GM23338 (cell line): Measurements from ENCODE around the gene ITGB5. TPM values are rescaled to one million over a fixed set of nuclear protein-coding genes. Genes with fewer than 3 reads are reported as not detected.

ENCODE experiments used
- ATAC-seq: fragments of 200-7000 bp; cut with Tn5 transposase; 3 replicates; pipeline ENCODE4 v1.9.1; 2020
- DNase-seq: peaks from one replicate; pipeline ENCODE4 v3.0.0-alpha.2; 2015; ENCODE audit warnings: low spot score
- H2AFZ ChIP-seq: fragments of 200-600 bp; sonication (generic); 2 replicates; pipeline ENCODE4 v1.8.0; 2016; ENCODE audit warnings: antibody characterized with exemption, mild to moderate bottlenecking, moderate library complexity
- H3F3A ChIP-seq: fragments of 200-600 bp; sonication (generic); replicated peaks from 2 replicates; pipeline ENCODE4 v1.8.0; 2017; ENCODE audit warnings: antibody characterized with exemption, mixed run types, low read depth
- H3K27ac ChIP-seq: fragments of 200-600 bp; sonication (generic); 2 replicates; pipeline ENCODE4 v1.6.1; 2016; ENCODE audit warnings: low read depth
- H3K27me3 ChIP-seq: fragments of 200-600 bp; sonication (generic); 2 replicates; pipeline ENCODE4 v1.8.0; 2016; ENCODE audit warnings: mild to moderate bottlenecking, mixed run types, moderate library complexity; ENCODE audit not compliant: insufficient read depth
- H3K36me3 ChIP-seq: fragments of 200-600 bp; sonication (generic); 2 replicates; pipeline ENCODE4 v1.8.0; 2016; ENCODE audit warnings: mild to moderate bottlenecking; ENCODE audit not compliant: insufficient read depth
- H3K4me1 ChIP-seq: fragments of 200-600 bp; sonication (generic); 2 replicates; pipeline ENCODE4 v1.8.0; 2016; ENCODE audit warnings: mild to moderate bottlenecking, moderate library complexity; ENCODE audit not compliant: insufficient read depth
- H3K4me2 ChIP-seq: fragments of 200-600 bp; sonication (generic); 2 replicates; pipeline ENCODE4 v1.7.1; 2017; ENCODE audit warnings: mixed run types
- H3K4me3 ChIP-seq: fragments of 200-600 bp; sonication (generic); 2 replicates; pipeline ENCODE4 v1.6.1; 2016; ENCODE audit warnings: mixed run types
- H3K79me2 ChIP-seq: fragments of 200-600 bp; sonication (generic); replicated peaks from 2 replicates; pipeline ENCODE4 v1.8.0; 2017; ENCODE audit warnings: mild to moderate bottlenecking; ENCODE audit not compliant: insufficient read depth
- H3K9me2 ChIP-seq: fragments of 200-600 bp; sonication (generic); 2 replicates; pipeline ENCODE4 v1.8.0; 2017; ENCODE audit not compliant: insufficient read depth
- H4K20me1 ChIP-seq: fragments of 200-600 bp; sonication (generic); replicated peaks from 2 replicates; pipeline ENCODE4 v1.8.0; 2017; ENCODE audit warnings: mild to moderate bottlenecking; ENCODE audit not compliant: insufficient read depth
- H3K27ac Mint-ChIP-seq: 2 replicates; pipeline ENCODE4 v1.8.0; 2020; ENCODE audit warnings: inconsistent platforms, mild to moderate bottlenecking, moderate library complexity, mixed read lengths
- H3K27me3 Mint-ChIP-seq: 3 replicates; pipeline ENCODE4 v1.8.0; 2022; ENCODE audit warnings: low read depth, mild to moderate bottlenecking, moderate library complexity, mixed read lengths, inconsistent platforms; ENCODE audit not compliant: insufficient read depth, poor library complexity
- H3K36me3 Mint-ChIP-seq: 3 replicates; pipeline ENCODE4 v1.8.0; 2021; ENCODE audit warnings: low read depth, mild to moderate bottlenecking, inconsistent platforms, moderate library complexity, mixed read lengths
- H3K4me1 Mint-ChIP-seq: 3 replicates; pipeline ENCODE4 v1.8.0; 2020; ENCODE audit warnings: mild to moderate bottlenecking, inconsistent platforms, mixed read lengths
- H3K4me3 Mint-ChIP-seq: 3 replicates; pipeline ENCODE4 v1.8.0; 2021; ENCODE audit warnings: moderate library complexity, mild to moderate bottlenecking, inconsistent platforms, mixed read lengths
- H3K9me3 Mint-ChIP-seq: 3 replicates; pipeline ENCODE4 v1.8.0; 2020; ENCODE audit warnings: moderate library complexity, mild to moderate bottlenecking, inconsistent platforms, mixed read lengths
- CREB1 ChIP-seq: fragments of 250-450 bp; sonication (Bioruptor Pico); IDR thresholded peaks from 2 replicates; pipeline ENCODE4 v1.5.0; 2020; ENCODE audit warnings: low read depth, mild to moderate bottlenecking, moderate library complexity
- EZH2 ChIP-seq: fragments of 200-600 bp; sonication (generic); IDR thresholded peaks from one replicate; pipeline ENCODE4 v1.8.0; 2017; ENCODE audit warnings: antibody characterized with exemption, mild to moderate bottlenecking, low read depth; ENCODE audit not compliant: unreplicated experiment
- EZH2phosphoT487 ChIP-seq: fragments of 200-600 bp; sonication (generic); IDR thresholded peaks from one replicate; pipeline ENCODE4 v1.8.1; 2018; ENCODE audit warnings: antibody characterized with exemption; ENCODE audit not compliant: unreplicated experiment
- JUNB ChIP-seq: IDR thresholded peaks from one replicate; pipeline ENCODE4 v1.6.1; 2016; ENCODE audit warnings: antibody characterized with exemption; ENCODE audit not compliant: unreplicated experiment
- NANOG ChIP-seq: IDR thresholded peaks from 2 replicates; pipeline ENCODE4 v1.6.1; 2016; ENCODE audit warnings: antibody characterized with exemption, borderline replicate concordance
- STAT1 ChIP-seq: IDR thresholded peaks from one replicate; pipeline ENCODE4 v1.6.1; 2016; ENCODE audit warnings: antibody characterized with exemption; ENCODE audit not compliant: unreplicated experiment
- ZNF114 ChIP-seq: fragments of 250-450 bp; sonication (Bioruptor Pico); IDR thresholded peaks from 2 replicates; pipeline ENCODE4 v1.5.0; 2020; ENCODE audit warnings: mild to moderate bottlenecking, moderate library complexity
- ZNF331 ChIP-seq: fragments of 250-450 bp; sonication (Bioruptor Pico); IDR thresholded peaks from 2 replicates; pipeline ENCODE4 v1.5.0; 2020; ENCODE audit warnings: low read depth, mild to moderate bottlenecking, moderate library complexity
- polyA plus RNA-seq: library from polyadenylated mRNA; unstranded; fragments of >200 nt; fragmentation: Nextera tagmentation; extraction: Ambion mirVana; gene quantifications from 2 replicates; pipeline ENCODE4 v1.2.1, GENCODE V29; 2016
- total RNA-seq: library from RNA; depleted of rRNA; stranded (reverse); fragments of >200 nt; shearing (Covaris generic); gene quantifications from 2 replicates; pipeline ENCODE4 v1.2.3, GENCODE V29; 2014
- TF ChIP-seq, protein P1 (sequence below), 2 experiments: fragments of 200-600 bp in 1 of 2; sonication (generic) in 1 of 2; conservative IDR thresholded peaks; 2 replicates each; pipeline versions ENCODE4 v1.5.1 to v1.6.1; 2016 to 2017; ENCODE audit warnings: antibody characterized with exemption in 2 of 2, low read depth in 2 of 2, mild to moderate bottlenecking in 2 of 2, moderate library complexity in 1 of 2
- TF ChIP-seq, protein P2 (sequence below): IDR thresholded peaks from 2 replicates; pipeline ENCODE4 v1.6.1; 2016; ENCODE audit warnings: antibody characterized with exemption
- TF ChIP-seq, protein P3 (sequence below): IDR thresholded peaks from one replicate; pipeline ENCODE4 v1.6.1; 2018; ENCODE audit warnings: antibody characterized with exemption; ENCODE audit not compliant: unreplicated experiment

Gene ITGB5
- total and polyA plus RNA-seq, 2 experiments from 2014 or later, result 68.2 to 269 TPM

DNA sequence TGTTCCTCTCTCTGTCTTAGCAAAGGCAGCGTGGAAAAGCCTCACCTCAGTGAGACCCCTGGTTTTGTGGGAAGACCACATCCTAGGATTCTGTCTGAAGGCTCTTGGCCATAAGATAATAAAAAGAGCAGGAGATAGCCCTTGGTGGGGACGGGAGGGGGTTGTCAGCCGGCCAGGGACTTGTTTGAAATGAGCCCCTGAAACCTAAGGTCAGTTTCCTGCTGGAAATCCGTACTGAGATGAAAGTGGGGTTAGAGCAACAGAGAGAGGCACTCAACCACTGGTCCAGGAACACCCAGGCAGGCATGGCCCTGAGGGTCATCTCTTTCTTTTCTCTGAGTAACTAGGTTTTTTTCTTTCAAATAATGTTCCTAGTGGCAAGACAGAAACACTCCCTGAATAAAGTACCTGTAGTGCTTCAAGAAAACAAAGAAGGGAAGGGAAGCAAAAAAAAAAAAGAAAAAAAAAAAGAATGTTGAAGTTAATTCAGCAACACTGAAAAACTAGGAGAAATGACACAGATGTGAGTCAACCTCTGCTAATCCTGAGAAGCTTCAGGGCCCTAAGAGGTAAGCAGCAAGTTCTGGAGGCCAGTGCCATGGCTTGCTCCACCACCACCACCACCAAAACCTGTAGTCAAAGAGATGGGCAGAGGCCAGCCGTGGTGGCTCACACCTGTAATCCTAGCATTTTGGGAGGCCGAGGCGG lies 3.2 kb downstream of the ITGB5 start:
- Mint-ChIP-seq H3K4me1 (peaks cover 66% of the 10 kb centered on the region), H3K4me3 (peak overlapping the region; percentile 86)

More for the DNA sequence above, 3.2 kb downstream of the ITGB5 start:
- H3F3A ChIP-seq, result peaks cover 13% of the 10 kb centered on the region
- H3K9me2 ChIP-seq, result no peaks in the 10 kb centered on the region
- Mint-ChIP-seq H3K27me3 (peaks cover 27% of the 10 kb centered on the region), H3K9me3 (peaks cover 3% of the 10 kb centered on the region), H3K36me3 (peaks cover 15% of the 10 kb centered on the region), H3K27ac (peak overlapping the region; percentile 80)
- DNase-seq (no peak), ATAC-seq (no peak)
- peak overlapping the region; percentile 71 for H3K4me3 ChIP-seq
- peaks cover 71% of the 10 kb centered on the region for H3K79me2 ChIP-seq
- H3K4me1 ChIP-seq, result peaks cover 56% of the 10 kb centered on the region
- H4K20me1 ChIP-seq, result peaks cover 12% of the 10 kb centered on the region
- no peaks in the 10 kb centered on the region for H3K27me3 ChIP-seq
- peak overlapping the region; percentile 88 for H3K4me2 ChIP-seq
- H3K36me3 ChIP-seq, result no peaks in the 10 kb centered on the region
- H2AFZ ChIP-seq, result no peak overlapping the region
- peak overlapping the region; percentile 95 for H3K27ac ChIP-seq
- TF ChIP-seq EZH2phosphoT487 (no peak), ZNF331 (CRISPR knock-in tag) (no peak), JUNB (no peak), NANOG (no peak), CREB1 (CRISPR knock-in tag) (no peak), ZNF114 (no peak), STAT1 (no peak), EZH2 (no peak)
- TF ChIP-seq, protein P1, sequence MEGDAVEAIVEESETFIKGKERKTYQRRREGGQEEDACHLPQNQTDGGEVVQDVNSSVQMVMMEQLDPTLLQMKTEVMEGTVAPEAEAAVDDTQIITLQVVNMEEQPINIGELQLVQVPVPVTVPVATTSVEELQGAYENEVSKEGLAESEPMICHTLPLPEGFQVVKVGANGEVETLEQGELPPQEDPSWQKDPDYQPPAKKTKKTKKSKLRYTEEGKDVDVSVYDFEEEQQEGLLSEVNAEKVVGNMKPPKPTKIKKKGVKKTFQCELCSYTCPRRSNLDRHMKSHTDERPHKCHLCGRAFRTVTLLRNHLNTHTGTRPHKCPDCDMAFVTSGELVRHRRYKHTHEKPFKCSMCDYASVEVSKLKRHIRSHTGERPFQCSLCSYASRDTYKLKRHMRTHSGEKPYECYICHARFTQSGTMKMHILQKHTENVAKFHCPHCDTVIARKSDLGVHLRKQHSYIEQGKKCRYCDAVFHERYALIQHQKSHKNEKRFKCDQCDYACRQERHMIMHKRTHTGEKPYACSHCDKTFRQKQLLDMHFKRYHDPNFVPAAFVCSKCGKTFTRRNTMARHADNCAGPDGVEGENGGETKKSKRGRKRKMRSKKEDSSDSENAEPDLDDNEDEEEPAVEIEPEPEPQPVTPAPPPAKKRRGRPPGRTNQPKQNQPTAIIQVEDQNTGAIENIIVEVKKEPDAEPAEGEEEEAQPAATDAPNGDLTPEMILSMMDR (conservative IDR thresholded peaks at IDR 0.05; ENCODE audit: low read depth in 2 of 2), result no peak
- TF ChIP-seq, protein P2, sequence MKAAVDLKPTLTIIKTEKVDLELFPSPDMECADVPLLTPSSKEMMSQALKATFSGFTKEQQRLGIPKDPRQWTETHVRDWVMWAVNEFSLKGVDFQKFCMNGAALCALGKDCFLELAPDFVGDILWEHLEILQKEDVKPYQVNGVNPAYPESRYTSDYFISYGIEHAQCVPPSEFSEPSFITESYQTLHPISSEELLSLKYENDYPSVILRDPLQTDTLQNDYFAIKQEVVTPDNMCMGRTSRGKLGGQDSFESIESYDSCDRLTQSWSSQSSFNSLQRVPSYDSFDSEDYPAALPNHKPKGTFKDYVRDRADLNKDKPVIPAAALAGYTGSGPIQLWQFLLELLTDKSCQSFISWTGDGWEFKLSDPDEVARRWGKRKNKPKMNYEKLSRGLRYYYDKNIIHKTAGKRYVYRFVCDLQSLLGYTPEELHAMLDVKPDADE, result no peak
- TF ChIP-seq, protein P3, sequence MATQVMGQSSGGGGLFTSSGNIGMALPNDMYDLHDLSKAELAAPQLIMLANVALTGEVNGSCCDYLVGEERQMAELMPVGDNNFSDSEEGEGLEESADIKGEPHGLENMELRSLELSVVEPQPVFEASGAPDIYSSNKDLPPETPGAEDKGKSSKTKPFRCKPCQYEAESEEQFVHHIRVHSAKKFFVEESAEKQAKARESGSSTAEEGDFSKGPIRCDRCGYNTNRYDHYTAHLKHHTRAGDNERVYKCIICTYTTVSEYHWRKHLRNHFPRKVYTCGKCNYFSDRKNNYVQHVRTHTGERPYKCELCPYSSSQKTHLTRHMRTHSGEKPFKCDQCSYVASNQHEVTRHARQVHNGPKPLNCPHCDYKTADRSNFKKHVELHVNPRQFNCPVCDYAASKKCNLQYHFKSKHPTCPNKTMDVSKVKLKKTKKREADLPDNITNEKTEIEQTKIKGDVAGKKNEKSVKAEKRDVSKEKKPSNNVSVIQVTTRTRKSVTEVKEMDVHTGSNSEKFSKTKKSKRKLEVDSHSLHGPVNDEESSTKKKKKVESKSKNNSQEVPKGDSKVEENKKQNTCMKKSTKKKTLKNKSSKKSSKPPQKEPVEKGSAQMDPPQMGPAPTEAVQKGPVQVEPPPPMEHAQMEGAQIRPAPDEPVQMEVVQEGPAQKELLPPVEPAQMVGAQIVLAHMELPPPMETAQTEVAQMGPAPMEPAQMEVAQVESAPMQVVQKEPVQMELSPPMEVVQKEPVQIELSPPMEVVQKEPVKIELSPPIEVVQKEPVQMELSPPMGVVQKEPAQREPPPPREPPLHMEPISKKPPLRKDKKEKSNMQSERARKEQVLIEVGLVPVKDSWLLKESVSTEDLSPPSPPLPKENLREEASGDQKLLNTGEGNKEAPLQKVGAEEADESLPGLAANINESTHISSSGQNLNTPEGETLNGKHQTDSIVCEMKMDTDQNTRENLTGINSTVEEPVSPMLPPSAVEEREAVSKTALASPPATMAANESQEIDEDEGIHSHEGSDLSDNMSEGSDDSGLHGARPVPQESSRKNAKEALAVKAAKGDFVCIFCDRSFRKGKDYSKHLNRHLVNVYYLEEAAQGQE, result no peak
